Mesenchymal stem cell (in vitro differentiated cells and primary cell): Measurements from ENCODE around the gene CLIC2.

Experiments
- DNase-seq: peaks from one replicate; pipeline ENCODE4 v3.0.0-alpha.2; 2013
- H2AFZ ChIP-seq: one replicate; pipeline ENCODE4 v1.6.1; 2013; ENCODE audit warnings: low read depth, mild to moderate bottlenecking, control low read depth, inconsistent platforms, low read length, moderate library complexity
- H2AK5ac ChIP-seq: 2 replicates; pipeline ENCODE4 v1.6.1; 2013; ENCODE audit warnings: low read length, moderate library complexity, mild to moderate bottlenecking, inconsistent platforms; ENCODE audit not compliant: severe bottlenecking
- H2BK120ac ChIP-seq: one replicate; pipeline ENCODE4 v1.6.1; 2013; ENCODE audit warnings: low read depth, mild to moderate bottlenecking, inconsistent platforms, low read length, moderate library complexity
- H2BK12ac ChIP-seq, 2 experiments: one replicate each; pipeline ENCODE4 v1.6.1; 2013; ENCODE audit warnings: inconsistent platforms in 2 of 2, low read length in 2 of 2, mild to moderate bottlenecking in 2 of 2, moderate library complexity in 2 of 2, control low read depth in 1 of 2
- H2BK15ac ChIP-seq: one replicate; pipeline ENCODE4 v1.6.1; 2013; ENCODE audit warnings: mild to moderate bottlenecking, low read depth, inconsistent platforms; ENCODE audit not compliant: poor library complexity, severe bottlenecking
- H2BK5ac ChIP-seq: 2 replicates; pipeline ENCODE4 v1.6.1; 2013; ENCODE audit warnings: low read depth, mild to moderate bottlenecking, low read length, control low read depth, inconsistent platforms; ENCODE audit not compliant: poor library complexity, severe bottlenecking
- H3K14ac ChIP-seq, 2 experiments: one replicate each; pipeline ENCODE4 v1.6.1; 2013; ENCODE audit warnings: inconsistent platforms in 2 of 2, low read length in 2 of 2, control low read depth in 1 of 2, mild to moderate bottlenecking in 1 of 2, moderate library complexity in 1 of 2
- H3K18ac ChIP-seq, 2 experiments: one replicate each; pipeline ENCODE4 v1.6.1; 2013; ENCODE audit warnings: inconsistent platforms in 2 of 2, low read length in 2 of 2, control low read depth in 1 of 2, low read depth in 1 of 2, mild to moderate bottlenecking in 1 of 2
- H3K23ac ChIP-seq, 2 experiments: one replicate each; pipeline ENCODE4 v1.6.1; 2013; ENCODE audit warnings: inconsistent platforms in 2 of 2, low read length in 2 of 2, mild to moderate bottlenecking in 2 of 2, moderate library complexity in 2 of 2, control low read depth in 1 of 2
- H3K27ac ChIP-seq: 2 replicates; pipeline ENCODE4 v1.5.1; 2013; ENCODE audit warnings: mild to moderate bottlenecking, moderate library complexity, low read length, control low read depth, inconsistent platforms; ENCODE audit not compliant: poor library complexity, severe bottlenecking
- H3K27me3 ChIP-seq, 2 experiments: 2 replicates each; pipeline versions ENCODE4 v1.6.1 to v1.7.0; 2013; ENCODE audit warnings: low read length in 2 of 2, mild to moderate bottlenecking in 2 of 2, moderate library complexity in 2 of 2, control low read depth in 1 of 2, inconsistent platforms in 1 of 2; ENCODE audit not compliant: control insufficient read depth in 1 of 2, insufficient read depth in 1 of 2
- H3K36me3 ChIP-seq, 2 experiments: 2 replicates each; pipeline versions ENCODE4 v1.6.1 to v1.7.0; 2013; ENCODE audit warnings: low read length in 2 of 2, control low read depth in 1 of 2, inconsistent platforms in 1 of 2, low read depth in 1 of 2, mild to moderate bottlenecking in 1 of 2; ENCODE audit not compliant: insufficient read depth in 2 of 2, control insufficient read depth in 1 of 2
- H3K4ac ChIP-seq, 2 experiments: one replicate each; pipeline ENCODE4 v1.6.1; 2013; ENCODE audit warnings: inconsistent platforms in 2 of 2, low read length in 2 of 2, mild to moderate bottlenecking in 2 of 2, moderate library complexity in 2 of 2, control low read depth in 1 of 2, low read depth in 1 of 2
- H3K4me1 ChIP-seq: 2 replicates; pipeline ENCODE4 v1.6.1; 2013; ENCODE audit warnings: low read depth, low read length, control low read depth; ENCODE audit not compliant: control insufficient read depth, insufficient read depth
- H3K4me2 ChIP-seq: 2 replicates; pipeline ENCODE4 v1.6.1; 2013; ENCODE audit warnings: low read length, mild to moderate bottlenecking, inconsistent platforms; ENCODE audit not compliant: poor library complexity, severe bottlenecking
- H3K4me3 ChIP-seq, 2 experiments: 2 replicates each; pipeline versions ENCODE4 v1.5.1 to v1.7.0; 2013; ENCODE audit warnings: low read length in 2 of 2, mild to moderate bottlenecking in 2 of 2, control low read depth in 1 of 2, low read depth in 1 of 2; ENCODE audit not compliant: insufficient read depth in 1 of 2
- H3K79me1 ChIP-seq: replicated peaks from 2 replicates; pipeline ENCODE4 v1.6.1; 2013; ENCODE audit warnings: mild to moderate bottlenecking, control low read depth, low read length, inconsistent platforms; ENCODE audit not compliant: poor library complexity, severe bottlenecking
- H3K9ac ChIP-seq: 2 replicates; pipeline ENCODE4 v1.7.0; 2013; ENCODE audit warnings: mild to moderate bottlenecking, low read length, moderate library complexity
- H3K9me3 ChIP-seq: 2 replicates; pipeline ENCODE4 v1.7.0; 2013; ENCODE audit warnings: mild to moderate bottlenecking, low read length; ENCODE audit not compliant: control insufficient read depth
- H4K8ac ChIP-seq: one replicate; pipeline ENCODE4 v1.6.1; 2013; ENCODE audit warnings: inconsistent platforms, mild to moderate bottlenecking, low read length, moderate library complexity
- H4K91ac ChIP-seq: one replicate; pipeline ENCODE4 v1.6.1; 2013; ENCODE audit warnings: mild to moderate bottlenecking, low read length, inconsistent platforms
- WGBS: methylation state at CpG from one replicate; pipeline ENCODE4 v1.1.7; 2013; ENCODE audit warnings: mixed read lengths; 5-methylcytosine and 5-hydroxymethylcytosine counted together

Gene CLIC2

DNA sequence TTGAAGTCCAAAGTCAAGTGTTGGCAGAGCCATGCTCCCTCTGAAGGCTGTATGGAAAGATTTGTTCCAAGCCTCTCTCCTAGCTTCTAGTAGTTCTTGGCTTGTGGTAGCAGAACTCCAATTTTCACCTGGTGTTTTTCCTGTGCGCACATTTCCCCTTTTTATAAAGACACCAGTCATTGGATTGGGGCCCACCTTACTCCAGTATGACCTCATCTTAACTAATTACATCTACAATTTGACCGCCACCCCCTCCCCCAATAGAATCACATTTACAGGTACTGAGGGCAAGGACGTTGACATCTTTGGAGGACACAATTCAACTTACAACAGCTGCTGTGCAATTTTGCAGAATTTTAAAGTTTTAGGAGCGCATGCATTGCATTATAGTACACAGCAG is 86.9 kb downstream of the CLIC2 start:
- WGBS: 94% methylated on average over 4 of the region's 4 CpGs
- no peak overlapping the region for H2AK5ac ChIP-seq
- H3K14ac ChIP-seq: no peak overlapping the region
- H4K91ac ChIP-seq: no peak overlapping the region
- H3K9me3 ChIP-seq: peaks cover 9% of the 10 kb centered on the region
- no peak for DNase-seq
- no peak overlapping the region for H3K4ac ChIP-seq
- no peak overlapping the region for H3K9ac ChIP-seq
- no peak overlapping the region for H2BK120ac ChIP-seq
- H3K36me3 ChIP-seq: no peaks in the 10 kb centered on the region
- no peak overlapping the region for H4K8ac ChIP-seq
- H3K4me3 ChIP-seq: no peak overlapping the region
- no peaks in the 10 kb centered on the region for H3K27me3 ChIP-seq
- no peak overlapping the region for H3K23ac ChIP-seq
- no peak overlapping the region for H2AFZ ChIP-seq
- H3K18ac ChIP-seq: no peak overlapping the region
- no peak overlapping the region for H3K4me2 ChIP-seq
- H3K4me1 ChIP-seq: no peaks in the 10 kb centered on the region
- H2BK12ac ChIP-seq: no peak overlapping the region
- H2BK5ac ChIP-seq: no peak overlapping the region
- no peaks in the 10 kb centered on the region for H3K79me1 ChIP-seq
- H3K27ac ChIP-seq: no peak overlapping the region
- H2BK15ac ChIP-seq: no peak overlapping the region

GRCh38 chrX:155246748-155247147 is 87.7 kb downstream of the CLIC2 start:
- H3K4me3 ChIP-seq: no peak overlapping the region
- H4K8ac ChIP-seq: no peak overlapping the region
- H2AK5ac ChIP-seq: no peak overlapping the region
- H4K91ac ChIP-seq: no peak overlapping the region
- H3K18ac ChIP-seq: no peak overlapping the region
- H3K4me2 ChIP-seq: no peak overlapping the region
- no peak overlapping the region for H3K9ac ChIP-seq
- H2BK120ac ChIP-seq: no peak overlapping the region
- peak; percentile 1 for DNase-seq
- no peak overlapping the region for H2AFZ ChIP-seq
- H3K36me3 ChIP-seq: no peaks in the 10 kb centered on the region
- no peaks in the 10 kb centered on the region for H3K4me1 ChIP-seq
- peaks cover 7% of the 10 kb centered on the region for H3K9me3 ChIP-seq
- no peak overlapping the region for H3K27ac ChIP-seq
- no peak overlapping the region for H3K4ac ChIP-seq
- no peak overlapping the region for H2BK5ac ChIP-seq
- H2BK12ac ChIP-seq: no peak overlapping the region
- H2BK15ac ChIP-seq: no peak overlapping the region
- WGBS: 100% methylated on average over 1 of the region's 1 CpG
- no peak overlapping the region for H3K23ac ChIP-seq
- H3K14ac ChIP-seq: no peak overlapping the region
- H3K79me1 ChIP-seq: no peaks in the 10 kb centered on the region
- no peaks in the 10 kb centered on the region for H3K27me3 ChIP-seq

- Histone ChIP-seq H3K14ac (no peak overlapping the region), H3K4ac (no peak overlapping the region), H2BK5ac (no peak overlapping the region), H3K23ac (no peak overlapping the region), H2BK12ac (no peak overlapping the region), H2BK15ac (no peak overlapping the region), H2BK120ac (no peak overlapping the region), H3K4me2 (no peak overlapping the region), H3K9me3 (peaks cover 4% of the 10 kb centered on the region), H2AFZ (no peak overlapping the region), H3K79me1 (no peaks in the 10 kb centered on the region), H3K4me3 (no peak overlapping the region), H3K18ac (no peak overlapping the region), H3K27me3 (no peaks in the 10 kb centered on the region), H4K91ac (no peak overlapping the region), H3K27ac (no peak overlapping the region), H3K4me1 (no peaks in the 10 kb centered on the region), H2AK5ac (no peak overlapping the region), H4K8ac (no peak overlapping the region), H3K9ac (no peak overlapping the region), H3K36me3 (peaks cover 6 to 26% of the 10 kb centered on the region in 2 experiments)
- DNase-seq: no peak
- 97% methylated on average over 5 of the region's 5 CpGs for WGBS
Measured at GRCh38 chrX:155242300-155242699, 92.1 kb downstream of the CLIC2 start.

DNA sequence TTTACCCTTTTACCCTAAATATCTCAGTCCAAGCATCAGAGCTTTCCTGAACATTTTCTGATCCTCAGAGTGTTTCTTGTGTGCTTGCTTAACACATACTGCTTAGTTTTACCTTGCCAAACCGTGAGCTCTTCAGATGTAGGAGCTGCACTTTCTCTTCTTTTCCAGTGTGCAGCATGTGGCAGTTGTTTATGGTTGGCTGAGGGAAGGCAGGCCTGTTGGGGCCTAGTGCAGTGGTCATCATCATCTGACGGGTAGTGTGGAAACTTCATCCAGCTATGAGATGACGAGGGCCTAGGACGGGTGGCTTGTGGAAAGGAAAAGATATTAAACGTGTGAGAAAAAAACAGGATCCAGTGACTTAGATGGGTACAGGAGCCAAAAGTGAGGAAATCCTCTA is 96.7 kb downstream of the CLIC2 start:
- no peak overlapping the region for H2BK15ac ChIP-seq
- no peak overlapping the region for H4K91ac ChIP-seq

More for the DNA sequence above, 96.7 kb downstream of the CLIC2 start:
- Histone ChIP-seq H3K27me3 (no peaks in the 10 kb centered on the region), H3K4me1 (no peaks in the 10 kb centered on the region), H3K79me1 (no peaks in the 10 kb centered on the region), H3K4ac (no peak overlapping the region), H2BK120ac (no peak overlapping the region), H2AFZ (no peak overlapping the region), H3K4me2 (no peak overlapping the region), H2BK12ac (no peak overlapping the region), H3K9me3 (no peaks in the 10 kb centered on the region), H2AK5ac (no peak overlapping the region), H3K36me3 (peaks cover 6 to 55% of the 10 kb centered on the region in 2 experiments), H3K18ac (no peak overlapping the region), H3K27ac (no peak overlapping the region), H4K8ac (no peak overlapping the region), H3K4me3 (no peak overlapping the region), H3K23ac (no peak overlapping the region), H3K14ac (no peak overlapping the region), H3K9ac (no peak overlapping the region), H2BK5ac (no peak overlapping the region)
- WGBS: 93% methylated on average over 5 of the region's 5 CpGs
- DNase-seq: no peak
